ENCODE data around the gene ATXN7.

DNA sequence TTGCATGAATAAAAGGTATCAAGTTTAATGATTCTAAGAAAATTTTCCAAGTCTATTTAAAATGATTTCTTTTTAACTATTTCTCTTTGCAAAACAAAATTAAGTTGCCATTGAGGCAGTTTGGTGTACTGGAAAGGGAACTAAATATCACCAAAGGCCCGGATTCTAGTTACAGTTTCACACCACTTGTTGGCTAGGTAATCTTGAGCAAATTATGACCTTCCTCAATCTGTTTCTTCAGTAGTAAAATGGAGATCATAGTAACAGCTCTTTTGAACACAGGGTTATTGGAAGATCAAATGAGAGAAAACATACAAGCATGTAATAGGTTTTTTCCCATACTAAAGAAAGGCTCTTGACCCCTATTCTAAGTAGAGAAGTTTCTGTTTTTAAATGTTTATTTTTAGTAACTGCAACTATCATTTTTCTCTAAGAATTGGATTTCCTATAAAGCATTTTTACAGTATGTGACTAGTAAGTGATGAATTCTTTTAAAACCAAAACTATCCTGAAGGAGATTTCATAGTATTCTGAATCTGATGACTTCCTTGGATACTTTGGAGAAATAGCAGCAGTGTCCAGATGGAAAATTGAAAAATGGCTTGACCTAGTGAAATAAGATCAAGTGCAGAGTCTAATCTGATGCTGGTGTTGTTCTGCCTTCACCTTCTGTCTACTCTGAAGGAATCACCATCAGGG is 32.8 kb downstream of the ATXN7 start:
- TF ChIP-seq, protein P1, sequence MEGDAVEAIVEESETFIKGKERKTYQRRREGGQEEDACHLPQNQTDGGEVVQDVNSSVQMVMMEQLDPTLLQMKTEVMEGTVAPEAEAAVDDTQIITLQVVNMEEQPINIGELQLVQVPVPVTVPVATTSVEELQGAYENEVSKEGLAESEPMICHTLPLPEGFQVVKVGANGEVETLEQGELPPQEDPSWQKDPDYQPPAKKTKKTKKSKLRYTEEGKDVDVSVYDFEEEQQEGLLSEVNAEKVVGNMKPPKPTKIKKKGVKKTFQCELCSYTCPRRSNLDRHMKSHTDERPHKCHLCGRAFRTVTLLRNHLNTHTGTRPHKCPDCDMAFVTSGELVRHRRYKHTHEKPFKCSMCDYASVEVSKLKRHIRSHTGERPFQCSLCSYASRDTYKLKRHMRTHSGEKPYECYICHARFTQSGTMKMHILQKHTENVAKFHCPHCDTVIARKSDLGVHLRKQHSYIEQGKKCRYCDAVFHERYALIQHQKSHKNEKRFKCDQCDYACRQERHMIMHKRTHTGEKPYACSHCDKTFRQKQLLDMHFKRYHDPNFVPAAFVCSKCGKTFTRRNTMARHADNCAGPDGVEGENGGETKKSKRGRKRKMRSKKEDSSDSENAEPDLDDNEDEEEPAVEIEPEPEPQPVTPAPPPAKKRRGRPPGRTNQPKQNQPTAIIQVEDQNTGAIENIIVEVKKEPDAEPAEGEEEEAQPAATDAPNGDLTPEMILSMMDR (IDR thresholded peaks at IDR 0.05 in 2 of 3, conservative IDR thresholded peaks at IDR 0.05 in 1 of 3; ENCODE audit: control insufficient read depth in 2 of 3, extremely low read depth in 1 of 3, insufficient read depth in 1 of 3, low read depth in 3 of 3, low read length in 3 of 3) = no peak
- TF ChIP-seq CEBPB (IDR thresholded peaks at IDR 0.05; ENCODE audit: borderline replicate concordance in 1 of 2, low read depth in 2 of 2, low read length in 2 of 2) = no peak
- TF ChIP-seq ZNF274 (IDR thresholded peaks at IDR 0.05; ENCODE audit: insufficient read depth, insufficient read length) = no peak
- TF ChIP-seq ZNF24 (IDR thresholded peaks at IDR 0.05) = no peak
- TF ChIP-seq, protein P2, sequence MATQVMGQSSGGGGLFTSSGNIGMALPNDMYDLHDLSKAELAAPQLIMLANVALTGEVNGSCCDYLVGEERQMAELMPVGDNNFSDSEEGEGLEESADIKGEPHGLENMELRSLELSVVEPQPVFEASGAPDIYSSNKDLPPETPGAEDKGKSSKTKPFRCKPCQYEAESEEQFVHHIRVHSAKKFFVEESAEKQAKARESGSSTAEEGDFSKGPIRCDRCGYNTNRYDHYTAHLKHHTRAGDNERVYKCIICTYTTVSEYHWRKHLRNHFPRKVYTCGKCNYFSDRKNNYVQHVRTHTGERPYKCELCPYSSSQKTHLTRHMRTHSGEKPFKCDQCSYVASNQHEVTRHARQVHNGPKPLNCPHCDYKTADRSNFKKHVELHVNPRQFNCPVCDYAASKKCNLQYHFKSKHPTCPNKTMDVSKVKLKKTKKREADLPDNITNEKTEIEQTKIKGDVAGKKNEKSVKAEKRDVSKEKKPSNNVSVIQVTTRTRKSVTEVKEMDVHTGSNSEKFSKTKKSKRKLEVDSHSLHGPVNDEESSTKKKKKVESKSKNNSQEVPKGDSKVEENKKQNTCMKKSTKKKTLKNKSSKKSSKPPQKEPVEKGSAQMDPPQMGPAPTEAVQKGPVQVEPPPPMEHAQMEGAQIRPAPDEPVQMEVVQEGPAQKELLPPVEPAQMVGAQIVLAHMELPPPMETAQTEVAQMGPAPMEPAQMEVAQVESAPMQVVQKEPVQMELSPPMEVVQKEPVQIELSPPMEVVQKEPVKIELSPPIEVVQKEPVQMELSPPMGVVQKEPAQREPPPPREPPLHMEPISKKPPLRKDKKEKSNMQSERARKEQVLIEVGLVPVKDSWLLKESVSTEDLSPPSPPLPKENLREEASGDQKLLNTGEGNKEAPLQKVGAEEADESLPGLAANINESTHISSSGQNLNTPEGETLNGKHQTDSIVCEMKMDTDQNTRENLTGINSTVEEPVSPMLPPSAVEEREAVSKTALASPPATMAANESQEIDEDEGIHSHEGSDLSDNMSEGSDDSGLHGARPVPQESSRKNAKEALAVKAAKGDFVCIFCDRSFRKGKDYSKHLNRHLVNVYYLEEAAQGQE (IDR thresholded peaks at IDR 0.05; ENCODE audit: low read depth, low read length) = no peak
- no peak for TF ChIP-seq CREB1 (IDR thresholded peaks at IDR 0.05; ENCODE audit: low read depth)
- TF ChIP-seq, protein P3, sequence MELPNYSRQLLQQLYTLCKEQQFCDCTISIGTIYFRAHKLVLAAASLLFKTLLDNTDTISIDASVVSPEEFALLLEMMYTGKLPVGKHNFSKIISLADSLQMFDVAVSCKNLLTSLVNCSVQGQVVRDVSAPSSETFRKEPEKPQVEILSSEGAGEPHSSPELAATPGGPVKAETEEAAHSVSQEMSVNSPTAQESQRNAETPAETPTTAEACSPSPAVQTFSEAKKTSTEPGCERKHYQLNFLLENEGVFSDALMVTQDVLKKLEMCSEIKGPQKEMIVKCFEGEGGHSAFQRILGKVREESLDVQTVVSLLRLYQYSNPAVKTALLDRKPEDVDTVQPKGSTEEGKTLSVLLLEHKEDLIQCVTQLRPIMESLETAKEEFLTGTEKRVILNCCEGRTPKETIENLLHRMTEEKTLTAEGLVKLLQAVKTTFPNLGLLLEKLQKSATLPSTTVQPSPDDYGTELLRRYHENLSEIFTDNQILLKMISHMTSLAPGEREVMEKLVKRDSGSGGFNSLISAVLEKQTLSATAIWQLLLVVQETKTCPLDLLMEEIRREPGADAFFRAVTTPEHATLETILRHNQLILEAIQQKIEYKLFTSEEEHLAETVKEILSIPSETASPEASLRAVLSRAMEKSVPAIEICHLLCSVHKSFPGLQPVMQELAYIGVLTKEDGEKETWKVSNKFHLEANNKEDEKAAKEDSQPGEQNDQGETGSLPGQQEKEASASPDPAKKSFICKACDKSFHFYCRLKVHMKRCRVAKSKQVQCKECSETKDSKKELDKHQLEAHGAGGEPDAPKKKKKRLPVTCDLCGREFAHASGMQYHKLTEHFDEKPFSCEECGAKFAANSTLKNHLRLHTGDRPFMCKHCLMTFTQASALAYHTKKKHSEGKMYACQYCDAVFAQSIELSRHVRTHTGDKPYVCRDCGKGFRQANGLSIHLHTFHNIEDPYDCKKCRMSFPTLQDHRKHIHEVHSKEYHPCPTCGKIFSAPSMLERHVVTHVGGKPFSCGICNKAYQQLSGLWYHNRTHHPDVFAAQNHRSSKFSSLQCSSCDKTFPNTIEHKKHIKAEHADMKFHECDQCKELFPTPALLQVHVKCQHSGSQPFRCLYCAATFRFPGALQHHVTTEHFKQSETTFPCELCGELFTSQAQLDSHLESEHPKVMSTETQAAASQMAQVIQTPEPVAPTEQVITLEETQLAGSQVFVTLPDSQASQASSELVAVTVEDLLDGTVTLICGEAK (IDR thresholded peaks at IDR 0.05; ENCODE audit: borderline replicate concordance) = no peak

Data from GM12878 (cell line).